OCI-LY1 (cell line): ENCODE results near the gene DZANK1.

Experiments used
- EZH2 ChIP-seq: fragments of 200-600 bp; sonication (generic), shearing (Covaris generic); IDR thresholded peaks from 2 replicates; pipeline ENCODE4 v1.8.0; 2017; ENCODE audit warnings: borderline replicate concordance, mixed run types, mild to moderate bottlenecking, antibody characterized with exemption, low read length, moderate library complexity, mixed read lengths
- TF ChIP-seq, protein P1 (sequence below): fragments of 200-600 bp; sonication (generic), shearing (Covaris generic); IDR thresholded peaks from 2 replicates; pipeline ENCODE4 v1.5.1; 2017; ENCODE audit warnings: mild to moderate bottlenecking, antibody characterized with exemption, low read length, moderate library complexity, mixed read lengths

DNA sequence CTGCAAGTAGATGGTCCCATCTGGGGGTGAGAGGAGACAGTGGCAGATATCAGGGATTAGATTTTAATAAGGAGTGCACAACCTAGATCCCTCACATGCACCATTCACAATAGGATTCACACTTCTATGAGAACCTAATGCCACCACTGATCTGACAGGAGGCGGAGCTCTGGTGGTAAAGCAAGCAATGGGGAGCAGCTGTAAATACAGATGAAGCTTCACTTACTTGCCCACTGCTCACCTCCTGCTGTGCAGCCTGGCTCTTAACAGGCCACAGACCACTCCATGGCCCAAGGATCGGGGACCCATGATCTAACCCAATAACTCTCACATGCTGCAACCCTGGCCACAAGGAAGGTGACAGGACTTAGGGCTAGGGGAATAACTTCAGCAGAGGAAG, 103.1 kb downstream of the DZANK1 start:
- TF ChIP-seq, protein P1, sequence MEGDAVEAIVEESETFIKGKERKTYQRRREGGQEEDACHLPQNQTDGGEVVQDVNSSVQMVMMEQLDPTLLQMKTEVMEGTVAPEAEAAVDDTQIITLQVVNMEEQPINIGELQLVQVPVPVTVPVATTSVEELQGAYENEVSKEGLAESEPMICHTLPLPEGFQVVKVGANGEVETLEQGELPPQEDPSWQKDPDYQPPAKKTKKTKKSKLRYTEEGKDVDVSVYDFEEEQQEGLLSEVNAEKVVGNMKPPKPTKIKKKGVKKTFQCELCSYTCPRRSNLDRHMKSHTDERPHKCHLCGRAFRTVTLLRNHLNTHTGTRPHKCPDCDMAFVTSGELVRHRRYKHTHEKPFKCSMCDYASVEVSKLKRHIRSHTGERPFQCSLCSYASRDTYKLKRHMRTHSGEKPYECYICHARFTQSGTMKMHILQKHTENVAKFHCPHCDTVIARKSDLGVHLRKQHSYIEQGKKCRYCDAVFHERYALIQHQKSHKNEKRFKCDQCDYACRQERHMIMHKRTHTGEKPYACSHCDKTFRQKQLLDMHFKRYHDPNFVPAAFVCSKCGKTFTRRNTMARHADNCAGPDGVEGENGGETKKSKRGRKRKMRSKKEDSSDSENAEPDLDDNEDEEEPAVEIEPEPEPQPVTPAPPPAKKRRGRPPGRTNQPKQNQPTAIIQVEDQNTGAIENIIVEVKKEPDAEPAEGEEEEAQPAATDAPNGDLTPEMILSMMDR, result no peak
- TF ChIP-seq EZH2, result no peak
